ENCODE data around the gene SVOP. TPM values are rescaled to one million over a fixed set of nuclear protein-coding genes. Genes with fewer than 3 reads are reported as not detected.

Gene SVOP
- total RNA-seq, 1 donor from 2014 or later: not detected

DNA sequence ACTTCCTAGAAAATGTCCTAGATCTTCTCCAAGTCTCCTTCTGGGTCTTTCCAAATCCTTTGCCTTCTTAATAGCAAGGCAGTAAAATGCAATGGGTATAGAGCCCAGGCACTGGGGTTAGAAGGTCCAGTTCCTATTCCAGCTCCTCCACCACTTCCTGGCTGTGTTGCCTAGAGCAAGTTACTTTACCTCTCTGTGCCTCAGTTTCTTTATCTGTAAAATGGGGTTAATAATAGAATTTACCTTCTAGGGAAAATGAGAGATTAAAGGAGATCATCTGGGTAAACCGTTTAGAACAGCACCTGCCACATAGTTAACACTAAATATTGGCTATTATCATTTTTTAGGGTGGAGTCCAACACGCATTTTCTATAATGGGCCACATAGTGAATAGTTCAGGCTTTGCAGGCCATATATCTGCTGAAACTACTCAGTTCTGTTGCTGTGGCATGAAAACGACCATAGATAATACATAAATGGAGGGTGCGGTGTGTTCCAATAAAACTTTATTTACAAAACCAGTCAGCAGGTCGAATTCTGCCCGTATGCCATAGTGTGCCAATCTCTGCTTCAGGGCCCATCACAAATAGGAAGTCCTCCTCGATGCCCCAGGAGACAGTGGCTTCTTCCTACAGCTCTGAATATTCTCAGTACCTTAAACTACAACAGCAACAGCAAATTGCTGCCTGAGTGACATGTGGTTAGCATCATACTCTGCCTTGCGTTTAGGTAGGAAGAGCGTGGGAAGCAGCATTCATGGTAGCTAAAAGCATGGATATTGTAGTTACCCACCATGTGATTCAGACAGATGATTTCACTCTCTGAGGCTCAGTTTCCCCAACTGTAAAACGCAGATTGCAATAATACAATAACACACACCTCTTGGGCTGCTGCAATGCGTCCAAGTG, 60.9 kb downstream of the SVOP start:
- DNase-seq (ENCODE audit: low read depth) (no peak), FAIRE-seq (no peak)
- H3K27ac Mint-ChIP-seq (ENCODE audit: unreplicated experiment): no peak overlapping the region
- H3K4me1 Mint-ChIP-seq (ENCODE audit: low read depth, unreplicated experiment): peaks cover 4% of the 10 kb centered on the region
- Histone ChIP-seq H3K4me3 (ENCODE audit: insufficient read depth, low read depth, low read length) (no peak overlapping the region), H3K36me3 (ENCODE audit: insufficient read depth, low read length) (no peaks in the 10 kb centered on the region), H4K20me1 (ENCODE audit: insufficient read depth, low read length) (no peaks in the 10 kb centered on the region), H3K4me2 (ENCODE audit: low read length) (no peak overlapping the region), H3K27me3 (ENCODE audit: insufficient read depth, low read length) (peaks cover 11% of the 10 kb centered on the region), H3K9me3 (ENCODE audit: insufficient read depth, low read depth, low read length) (no peaks in the 10 kb centered on the region), H2AFZ (ENCODE audit: low read depth, low read length) (no peak overlapping the region), H3K27ac (ENCODE audit: low read depth, low read length) (no peak overlapping the region), H3K9ac (ENCODE audit: low read length) (no peak overlapping the region), H3K79me2 (ENCODE audit: insufficient read depth, low read length) (no peaks in the 10 kb centered on the region), H3K4me1 (ENCODE audit: insufficient read depth, low read length) (no peaks in the 10 kb centered on the region)
- TF ChIP-seq EZH2 (IDR thresholded peaks at IDR 0.05; ENCODE audit: insufficient read depth, low read length): no peak
- TF ChIP-seq, protein P1, sequence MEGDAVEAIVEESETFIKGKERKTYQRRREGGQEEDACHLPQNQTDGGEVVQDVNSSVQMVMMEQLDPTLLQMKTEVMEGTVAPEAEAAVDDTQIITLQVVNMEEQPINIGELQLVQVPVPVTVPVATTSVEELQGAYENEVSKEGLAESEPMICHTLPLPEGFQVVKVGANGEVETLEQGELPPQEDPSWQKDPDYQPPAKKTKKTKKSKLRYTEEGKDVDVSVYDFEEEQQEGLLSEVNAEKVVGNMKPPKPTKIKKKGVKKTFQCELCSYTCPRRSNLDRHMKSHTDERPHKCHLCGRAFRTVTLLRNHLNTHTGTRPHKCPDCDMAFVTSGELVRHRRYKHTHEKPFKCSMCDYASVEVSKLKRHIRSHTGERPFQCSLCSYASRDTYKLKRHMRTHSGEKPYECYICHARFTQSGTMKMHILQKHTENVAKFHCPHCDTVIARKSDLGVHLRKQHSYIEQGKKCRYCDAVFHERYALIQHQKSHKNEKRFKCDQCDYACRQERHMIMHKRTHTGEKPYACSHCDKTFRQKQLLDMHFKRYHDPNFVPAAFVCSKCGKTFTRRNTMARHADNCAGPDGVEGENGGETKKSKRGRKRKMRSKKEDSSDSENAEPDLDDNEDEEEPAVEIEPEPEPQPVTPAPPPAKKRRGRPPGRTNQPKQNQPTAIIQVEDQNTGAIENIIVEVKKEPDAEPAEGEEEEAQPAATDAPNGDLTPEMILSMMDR (IDR thresholded peaks at IDR 0.05; ENCODE audit: insufficient read depth, low read depth, low read length): no peak
- H3K27me3 Mint-ChIP-seq (ENCODE audit: low read depth, unreplicated experiment): peaks cover 18% of the 10 kb centered on the region
- no peaks in the 10 kb centered on the region for H3K36me3 Mint-ChIP-seq (ENCODE audit: low read depth, unreplicated experiment)
- H3K4me3 Mint-ChIP-seq (ENCODE audit: unreplicated experiment): no peak overlapping the region
- H3K9me3 Mint-ChIP-seq (ENCODE audit: unreplicated experiment): peaks cover 3% of the 10 kb centered on the region

DNA sequence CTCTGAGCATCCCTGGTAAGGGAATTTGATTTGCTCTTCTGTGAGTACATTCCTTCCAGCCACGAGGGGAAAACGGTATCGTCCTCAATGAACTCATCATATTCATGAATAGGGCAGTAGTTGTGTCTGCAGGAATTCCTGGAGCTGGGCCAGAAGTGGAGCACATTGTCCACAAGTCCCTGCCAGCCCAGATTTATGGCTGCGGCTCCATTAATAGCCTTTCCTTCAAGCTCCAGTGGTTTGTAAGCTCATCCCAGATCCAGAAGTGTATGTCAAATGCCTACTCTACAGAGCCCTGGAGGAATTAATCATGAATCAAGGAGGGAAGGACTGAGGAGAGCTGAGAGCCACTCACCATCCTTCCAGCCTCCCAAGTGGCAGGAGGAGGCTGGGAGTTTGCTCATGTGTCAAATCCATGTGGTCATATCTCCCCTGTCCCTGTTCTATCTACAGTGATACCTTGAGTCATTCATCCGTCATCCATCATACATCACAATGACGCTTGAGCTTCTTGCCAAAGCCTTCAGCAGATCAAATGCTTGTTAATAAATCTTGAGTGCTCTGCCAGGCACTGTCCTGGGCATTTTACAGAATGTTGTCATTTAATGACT, 65.5 kb downstream of the SVOP start:
- no peak overlapping the region for H3K4me2 ChIP-seq (ENCODE audit: low read length)
- H3K4me1 ChIP-seq (ENCODE audit: insufficient read depth, low read length): no peaks in the 10 kb centered on the region
- H3K36me3 ChIP-seq (ENCODE audit: insufficient read depth, low read length): no peaks in the 10 kb centered on the region
- H3K9ac ChIP-seq (ENCODE audit: low read length): no peak overlapping the region
- Mint-ChIP-seq H3K36me3 (ENCODE audit: low read depth, unreplicated experiment) (no peaks in the 10 kb centered on the region), H3K9me3 (ENCODE audit: unreplicated experiment) (peaks cover 3% of the 10 kb centered on the region), H3K27ac (ENCODE audit: unreplicated experiment) (no peak overlapping the region), H3K4me1 (ENCODE audit: low read depth, unreplicated experiment) (peaks cover 7% of the 10 kb centered on the region), H3K27me3 (ENCODE audit: low read depth, unreplicated experiment) (peaks cover 16% of the 10 kb centered on the region), H3K4me3 (ENCODE audit: unreplicated experiment) (no peak overlapping the region)
- H4K20me1 ChIP-seq (ENCODE audit: insufficient read depth, low read length): no peaks in the 10 kb centered on the region
- H2AFZ ChIP-seq (ENCODE audit: low read depth, low read length): no peak overlapping the region
- no peak overlapping the region for H3K4me3 ChIP-seq (ENCODE audit: insufficient read depth, low read depth, low read length)
- DNase-seq (ENCODE audit: low read depth) (peak; percentile 26), FAIRE-seq (no peak)
- no peak overlapping the region for H3K27ac ChIP-seq (ENCODE audit: low read depth, low read length)
- H3K9me3 ChIP-seq (ENCODE audit: insufficient read depth, low read depth, low read length): no peaks in the 10 kb centered on the region
- no peaks in the 10 kb centered on the region for H3K79me2 ChIP-seq (ENCODE audit: insufficient read depth, low read length)
- no peak for TF ChIP-seq EZH2 (IDR thresholded peaks at IDR 0.05; ENCODE audit: insufficient read depth, low read length)
- TF ChIP-seq, protein P1 (IDR thresholded peaks at IDR 0.05; ENCODE audit: insufficient read depth, low read depth, low read length): no peak
- H3K27me3 ChIP-seq (ENCODE audit: insufficient read depth, low read length): peaks cover 10% of the 10 kb centered on the region

All from astrocyte (in vitro differentiated cells and primary cell).